HUES64 (cell line): ENCODE measurements around the gene MCTP2.
"Not testable (repeated sequence)": the region's sequence is repeated elsewhere in the genome, so short reads cannot be mapped to it uniquely, and the experiment has no call there.

Experiments
- H3K27ac ChIP-seq: 2 replicates; pipeline ENCODE4 v1.7.0; 2013; ENCODE audit warnings: low read depth, low read length, inconsistent platforms
- H3K27me3 ChIP-seq: 2 replicates; pipeline ENCODE4 v1.6.1; 2013; ENCODE audit warnings: mild to moderate bottlenecking, low read length; ENCODE audit not compliant: insufficient read depth
- H3K36me3 ChIP-seq: 2 replicates; pipeline ENCODE4 v1.6.1; 2013; ENCODE audit warnings: mild to moderate bottlenecking, low read length; ENCODE audit not compliant: insufficient read depth
- H3K4me1 ChIP-seq: 2 replicates; pipeline ENCODE4 v1.6.1; 2013; ENCODE audit warnings: mild to moderate bottlenecking, low read length, moderate library complexity; ENCODE audit not compliant: insufficient read depth
- H3K4me3 ChIP-seq: 2 replicates; pipeline ENCODE4 v1.5.1; 2013; ENCODE audit warnings: mild to moderate bottlenecking, low read length, moderate library complexity
- H3K9ac ChIP-seq: 2 replicates; pipeline ENCODE4 v1.6.1; 2013; ENCODE audit warnings: mild to moderate bottlenecking, low read depth, low read length
- H3K9me3 ChIP-seq: 2 replicates; pipeline ENCODE4 v1.6.1; 2013; ENCODE audit warnings: low read depth, low read length; ENCODE audit not compliant: insufficient read depth
- WGBS: fragments of 150-250, 120-280 bp; methylation state at CpG from one replicate; pipeline ENCODE4 v1.1.7; 2013; ENCODE audit warnings: missing lambda C conversion rate; 5-methylcytosine and 5-hydroxymethylcytosine counted together

The MCTP2 gene

DNA sequence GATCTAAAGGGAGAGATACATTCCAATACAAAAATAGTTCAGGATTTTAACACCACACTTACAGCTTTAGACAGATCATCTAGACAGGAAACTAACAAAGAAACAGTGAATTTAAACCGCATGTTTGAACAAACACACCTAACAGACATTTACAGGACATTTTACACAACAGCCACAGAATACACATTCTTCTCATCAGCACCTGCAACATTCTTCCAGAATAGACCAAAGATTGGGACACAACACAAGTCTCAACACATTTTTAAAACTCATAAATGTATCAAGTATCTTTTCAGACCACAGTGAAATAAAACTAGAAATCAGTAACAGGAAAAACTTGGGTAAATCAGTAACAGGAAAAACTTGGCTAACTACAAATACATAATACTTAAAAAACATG, 256.3 kb downstream of the MCTP2 start:
- H3K9me3 ChIP-seq: no peaks in the 10 kb centered on the region
- no peak overlapping the region for H3K4me3 ChIP-seq
- WGBS: 98% methylated on average over 1 of the region's 1 CpG
- H3K4me1 ChIP-seq: no peaks in the 10 kb centered on the region
- no peaks in the 10 kb centered on the region for H3K27me3 ChIP-seq
- no peak overlapping the region for H3K9ac ChIP-seq
- H3K36me3 ChIP-seq: no peaks in the 10 kb centered on the region
- H3K27ac ChIP-seq: no peak overlapping the region

DNA sequence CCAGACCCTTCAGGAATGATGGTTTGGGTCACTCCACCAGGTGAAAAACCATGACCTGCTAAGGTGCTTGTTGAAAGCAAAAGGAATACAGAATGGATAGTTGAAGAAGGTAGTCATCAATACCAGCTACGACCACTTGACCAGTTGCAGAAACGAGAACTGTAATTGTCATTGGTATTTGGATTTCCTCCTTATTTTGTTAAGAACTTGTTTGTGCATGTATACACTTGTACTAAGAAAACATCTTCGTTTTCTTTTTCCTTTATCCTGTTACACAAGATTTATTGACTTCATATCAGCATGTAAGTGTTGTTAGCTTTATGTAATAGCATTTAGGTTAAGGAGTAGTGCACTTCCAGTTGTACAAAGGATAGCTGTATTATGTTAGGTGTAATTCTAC, 261.8 kb downstream of the MCTP2 start:
- H3K27ac ChIP-seq: no peak overlapping the region
- no peak overlapping the region for H3K9ac ChIP-seq
- no peak overlapping the region for H3K4me3 ChIP-seq
- H3K4me1 ChIP-seq: no peaks in the 10 kb centered on the region
- H3K9me3 ChIP-seq: no peaks in the 10 kb centered on the region
- no peaks in the 10 kb centered on the region for H3K27me3 ChIP-seq
- H3K36me3 ChIP-seq: no peaks in the 10 kb centered on the region
- WGBS: 98% methylated on average over 2 of the region's 3 CpGs

DNA sequence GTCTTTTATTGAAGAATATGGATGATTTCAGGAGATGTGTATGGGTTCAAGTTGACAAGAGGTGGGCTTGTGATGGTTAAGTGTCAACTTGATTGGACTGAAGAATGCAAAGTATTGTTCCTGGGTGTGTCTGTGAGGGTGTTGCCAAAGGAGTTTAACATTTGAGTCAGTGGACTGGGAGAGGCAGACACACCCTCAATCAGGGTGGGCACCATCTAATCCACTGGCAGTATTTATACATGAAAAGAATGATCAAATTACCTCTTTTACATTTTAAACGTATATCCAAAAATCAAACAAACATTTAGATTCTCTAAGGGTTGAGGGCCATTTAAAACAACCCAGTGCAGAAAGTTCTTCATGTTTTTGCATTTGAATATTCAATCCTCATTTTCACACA, 262.2 kb downstream of the MCTP2 start:
- not testable (repeated sequence) for H3K4me1 ChIP-seq, H3K27me3 ChIP-seq, H3K4me3 ChIP-seq, H3K36me3 ChIP-seq, H3K9me3 ChIP-seq, H3K27ac ChIP-seq, H3K9ac ChIP-seq
- 100% methylated on average over 1 of the region's 1 CpG for WGBS

DNA sequence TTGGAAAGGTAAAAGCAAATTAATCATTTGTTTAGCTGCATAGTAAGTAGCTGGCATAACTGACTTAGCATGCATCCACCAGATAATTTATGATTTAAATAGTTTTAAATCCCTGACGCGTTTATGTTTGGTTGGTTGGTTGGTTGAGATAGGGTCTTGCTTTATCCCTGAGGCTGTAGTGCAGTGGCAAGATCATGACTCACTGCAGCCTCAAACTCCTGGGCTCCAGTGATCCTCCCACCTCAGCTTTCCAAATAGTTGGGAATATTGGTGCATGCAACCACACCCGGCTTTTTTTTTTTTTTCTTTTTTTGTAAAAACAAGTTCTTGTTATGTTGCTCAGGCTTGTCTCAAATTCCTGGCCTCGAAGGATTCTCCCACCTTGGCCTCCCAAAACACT, 263.4 kb downstream of the MCTP2 start:
- WGBS: 98% methylated on average over 4 of the region's 4 CpGs
- H3K9me3 ChIP-seq: no peaks in the 10 kb centered on the region

DNA sequence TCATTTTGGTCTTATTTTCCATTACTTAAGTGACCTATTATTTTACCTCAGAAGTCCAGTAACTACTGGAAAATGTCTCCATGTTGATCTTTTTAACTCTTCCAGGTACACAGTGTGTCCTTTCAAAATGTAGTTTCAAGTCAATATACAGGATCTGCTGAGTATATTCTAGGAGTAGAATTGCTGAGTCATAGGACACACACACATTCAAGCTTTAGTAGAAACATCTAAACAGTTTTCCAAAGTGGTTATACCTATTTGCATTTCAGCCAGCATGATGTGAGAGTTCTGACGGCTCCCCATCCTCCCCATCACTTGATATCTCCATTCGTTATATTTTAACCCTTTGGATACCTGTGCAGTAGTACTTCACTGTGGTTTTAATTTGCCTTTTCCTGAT, 271.9 kb downstream of the MCTP2 start:
- H3K9me3 ChIP-seq: peaks cover 5% of the 10 kb centered on the region; the same call in 1 of the 2 replicates
- H3K27ac ChIP-seq: no peak overlapping the region
- no peak overlapping the region for H3K9ac ChIP-seq
- no peak overlapping the region for H3K4me3 ChIP-seq
- no peaks in the 10 kb centered on the region for H3K36me3 ChIP-seq
- 85% methylated on average over 2 of the region's 2 CpGs for whole genome bisulfite sequencing
- H3K27me3 ChIP-seq: no peaks in the 10 kb centered on the region
- H3K4me1 ChIP-seq: no peaks in the 10 kb centered on the region

More for the DNA sequence above, 263.4 kb downstream of the MCTP2 start:
- Histone ChIP-seq H3K4me1 (no peaks in the 10 kb centered on the region), H3K27me3 (no peaks in the 10 kb centered on the region), H3K27ac (no peak overlapping the region), H3K36me3 (no peaks in the 10 kb centered on the region), H3K9ac (no peak overlapping the region), H3K4me3 (no peak overlapping the region)

DNA sequence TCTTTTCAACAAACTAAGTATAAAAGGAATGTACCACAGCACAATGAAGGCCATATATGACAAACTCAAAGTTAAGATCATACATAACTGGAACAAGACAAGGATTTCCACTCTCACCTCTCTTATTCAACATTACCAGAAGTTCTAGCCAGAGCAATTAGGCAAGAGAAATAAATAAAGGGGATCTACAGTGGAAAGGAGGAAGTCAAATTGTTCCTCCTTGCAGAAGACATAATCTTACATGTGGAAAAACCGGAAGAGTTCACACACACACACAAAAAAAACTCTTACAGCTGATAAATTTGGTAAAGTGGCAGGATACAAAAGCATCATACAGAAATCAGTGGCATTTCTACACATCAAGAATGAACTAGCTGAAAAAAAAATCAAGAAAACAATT, 277.9 kb downstream of the MCTP2 start:
- Histone ChIP-seq H3K27ac (no peak overlapping the region), H3K9ac (no peak overlapping the region), H3K9me3 (peaks cover 5% of the 10 kb centered on the region; the same call in 1 of the 2 replicates), H3K27me3 (no peaks in the 10 kb centered on the region), H3K4me3 (no peak overlapping the region), H3K4me1 (no peaks in the 10 kb centered on the region), H3K36me3 (no peaks in the 10 kb centered on the region)
- no CpG with 5 or more reads among the region's 1 CpG for WGBS

DNA sequence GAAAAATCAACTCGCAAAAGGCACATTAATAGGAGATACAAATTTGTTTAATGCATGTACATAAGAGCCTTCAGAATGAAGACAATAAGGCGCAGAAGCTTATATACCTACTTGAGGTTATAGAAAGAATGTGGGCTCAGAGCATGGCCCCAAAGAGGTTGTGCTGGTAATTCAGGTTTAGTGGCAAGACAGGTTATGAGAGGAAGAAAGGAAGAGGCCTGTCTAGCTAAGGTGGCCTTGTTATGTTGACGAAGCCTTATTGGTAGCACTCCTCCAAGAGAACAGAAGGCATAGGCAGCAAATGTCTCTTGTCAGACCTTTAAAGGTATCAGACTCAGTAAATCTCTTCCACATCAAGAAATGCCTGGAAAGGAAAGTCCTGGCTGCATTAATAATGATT, 290.8 kb downstream of the MCTP2 start:
- Histone ChIP-seq H3K9me3 (no peaks in the 10 kb centered on the region), H3K9ac (no peak overlapping the region), H3K36me3 (no peaks in the 10 kb centered on the region), H3K27me3 (no peaks in the 10 kb centered on the region), H3K4me1 (peaks cover 2% of the 10 kb centered on the region), H3K27ac (no peak overlapping the region), H3K4me3 (no peak overlapping the region)
- WGBS: 85% methylated on average over 3 of the region's 3 CpGs

DNA sequence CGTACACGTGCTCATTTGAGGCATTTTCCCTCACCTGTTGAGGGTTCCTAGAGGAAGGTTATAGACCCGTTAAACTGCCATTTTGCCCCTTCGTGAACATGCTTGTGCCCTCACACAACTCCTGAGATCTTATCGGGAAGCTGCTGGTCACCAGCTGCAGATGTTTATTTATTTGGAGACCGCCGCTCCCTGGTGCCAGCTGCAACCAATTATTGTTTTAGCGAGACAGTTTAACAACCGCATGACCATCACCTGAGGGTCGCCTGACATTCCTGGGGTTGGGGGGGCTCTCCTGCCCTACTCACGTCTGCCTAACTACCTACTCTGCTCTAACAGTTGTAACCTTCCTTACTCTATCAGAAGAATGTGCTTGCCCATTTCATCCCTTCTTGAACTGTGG, 292.5 kb downstream of the MCTP2 start:
- no peak overlapping the region for H3K4me3 ChIP-seq

DNA sequence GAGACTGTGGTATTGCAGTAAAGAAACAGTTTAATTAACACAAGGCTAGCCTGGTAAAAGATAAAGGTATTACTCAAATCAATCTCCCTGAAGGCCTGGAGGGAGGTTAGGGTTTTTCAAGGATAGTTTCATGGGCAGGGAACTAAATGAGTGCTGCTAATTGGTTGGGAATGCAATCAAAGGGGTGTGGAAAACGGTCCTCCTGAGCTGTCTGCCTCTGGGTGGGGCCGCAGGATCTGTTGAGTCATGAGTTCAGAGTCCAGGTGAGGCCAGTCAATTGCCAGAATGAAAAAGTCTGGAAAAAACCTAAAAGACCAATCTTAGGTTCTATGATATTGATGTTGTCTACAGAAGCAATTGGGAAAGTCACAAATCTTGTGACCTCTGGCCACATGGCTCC, 293.2 kb downstream of the MCTP2 start:
- H3K27ac ChIP-seq: no peak overlapping the region
- WGBS: 90% methylated on average over 2 of the region's 2 CpGs
- no peaks in the 10 kb centered on the region for H3K9me3 ChIP-seq

More for the DNA sequence above, 292.5 kb downstream of the MCTP2 start:
- WGBS: 94% methylated on average over 11 of the region's 11 CpGs
- H3K36me3 ChIP-seq: no peaks in the 10 kb centered on the region
- no peaks in the 10 kb centered on the region for H3K27me3 ChIP-seq
- H3K4me1 ChIP-seq: peaks cover 2% of the 10 kb centered on the region
- H3K9me3 ChIP-seq: no peaks in the 10 kb centered on the region
- no peak overlapping the region for H3K9ac ChIP-seq
- no peak overlapping the region for H3K27ac ChIP-seq

DNA sequence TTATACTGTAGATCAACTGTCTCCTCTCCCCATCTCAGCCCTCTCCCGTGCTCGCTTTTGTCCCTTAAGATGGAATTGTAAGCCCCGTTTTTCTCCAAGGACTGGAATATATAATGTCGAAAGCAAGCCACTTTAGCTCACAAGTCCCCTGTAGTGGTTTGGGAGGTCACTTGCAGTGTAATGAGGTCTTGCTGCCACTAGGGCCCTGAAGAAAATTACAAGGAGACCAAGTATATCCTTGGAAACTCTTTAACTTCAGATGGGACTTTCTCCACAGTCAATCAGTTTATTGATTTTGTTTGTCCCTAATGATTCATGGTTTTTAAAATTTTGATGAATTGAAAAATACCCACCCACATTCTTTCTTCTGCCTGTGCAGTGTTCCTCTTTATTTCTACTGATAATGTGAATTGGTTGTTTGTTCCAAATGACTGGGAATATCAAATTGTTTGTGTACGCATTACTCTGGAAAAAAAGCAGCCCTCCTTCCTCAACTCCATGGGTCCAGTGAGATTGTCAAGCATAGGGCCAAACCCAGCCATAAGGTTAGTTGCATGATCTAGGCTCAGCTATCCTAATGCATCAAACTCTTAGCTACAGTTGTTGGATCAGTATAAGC, 294.8 kb downstream of the MCTP2 start:
- Histone ChIP-seq H3K27me3 (no peaks in the 10 kb centered on the region), H3K27ac (no peak overlapping the region), H3K36me3 (no peaks in the 10 kb centered on the region), H3K9ac (no peak overlapping the region), H3K9me3 (no peaks in the 10 kb centered on the region), H3K4me3 (no peak overlapping the region), H3K4me1 (peaks cover 2% of the 10 kb centered on the region; the same call in 1 of the 2 replicates)
- 72% methylated on average over 5 of the region's 5 CpGs for WGBS

More for the DNA sequence above, 293.2 kb downstream of the MCTP2 start:
- Histone ChIP-seq H3K9ac (no peak overlapping the region), H3K36me3 (no peaks in the 10 kb centered on the region), H3K4me3 (no peak overlapping the region), H3K4me1 (peaks cover 2% of the 10 kb centered on the region), H3K27me3 (no peaks in the 10 kb centered on the region)

DNA sequence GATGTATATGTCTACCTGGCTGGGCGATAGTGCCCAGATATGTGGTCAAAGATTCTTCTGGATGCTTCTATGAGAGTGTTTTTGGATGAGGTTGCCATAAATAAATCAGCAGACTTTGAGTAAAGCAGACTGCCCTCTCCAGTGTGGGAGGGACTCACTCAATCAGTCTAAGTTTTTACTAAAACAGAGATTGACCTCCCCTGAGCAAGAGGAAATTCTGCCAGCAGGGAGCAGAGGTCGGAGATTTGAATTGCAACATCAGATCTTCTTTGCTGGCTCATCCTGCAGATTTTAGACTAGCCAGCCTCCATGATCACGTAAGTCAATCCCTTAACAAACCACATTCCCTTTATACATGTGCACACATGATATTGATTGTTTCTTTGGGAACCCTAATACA, 300.9 kb downstream of the MCTP2 start:
- Histone ChIP-seq H3K9me3 (no peaks in the 10 kb centered on the region), H3K4me3 (no peak overlapping the region), H3K9ac (no peak overlapping the region), H3K36me3 (no peaks in the 10 kb centered on the region), H3K27ac (no peak overlapping the region), H3K4me1 (peaks cover 28% of the 10 kb centered on the region), H3K27me3 (no peaks in the 10 kb centered on the region)
- 83% methylated on average over 3 of the region's 3 CpGs for WGBS
